Endothelial cell of umbilical vein (primary cell): ENCODE measurements around the gene EFNA5. TPM values are rescaled to one million over a fixed set of nuclear protein-coding genes. Genes with fewer than 3 reads are reported as not detected.

Experiments
- BruUV-seq: library from RNA; stranded (reverse); fragments of 400-500 nt; replicated peaks from 2 replicates; lab custom pipeline; 2021; lab: Mats Ljungman, UMichigan
- CTCF ChIA-PET: fragments of 300-600, 350-600 bp; sonication (Branson Sonifier 250); formaldehyde crosslinking; loops from one replicate; lab custom pipeline; 2021; ENCODE audit warnings: antibody characterized with exemption, inconsistent platforms; lab: Charles Lee
- POLR2A ChIA-PET: fragments of 300-600, 350-600 bp; sonication (Branson Sonifier 250); formaldehyde crosslinking; loops from one replicate; lab custom pipeline; 2021; ENCODE audit warnings: antibody characterized with exemption, inconsistent platforms; lab: Charles Lee
- DNase-seq: peaks from one replicate; pipeline ENCODE4 v3.0.0-alpha.2; 2011; ENCODE audit warnings: low read depth, low spot score
- FAIRE-seq: peaks from 2 replicates; lab custom pipeline; 2011; peaks lifted over from hg19 to GRCh38; lab: Jason Lieb, UNC
- H2AFZ ChIP-seq: 2 replicates; pipeline ENCODE4 v1.6.0; 2012; ENCODE audit warnings: low read depth, low read length, control low read depth, inconsistent platforms
- H3K27ac ChIP-seq: 2 replicates; pipeline ENCODE4 v1.5.1; 2011; ENCODE audit warnings: low read depth, mild to moderate bottlenecking, control low read depth, low read length, moderate library complexity; ENCODE audit not compliant: insufficient read depth
- H3K27me3 ChIP-seq, 2 experiments: 2 replicates each; pipeline versions ENCODE4 v1.6.0 to v1.6.1; 2011; ENCODE audit warnings: low read length in 2 of 2, mixed read lengths in 1 of 2; ENCODE audit not compliant: control insufficient read depth in 2 of 2, insufficient read depth in 2 of 2
- H3K36me3 ChIP-seq, 2 experiments: 2 replicates in 1 of 2; 3 replicates in 1 of 2; pipeline ENCODE4 v1.5.1; 2011; ENCODE audit warnings: low read length in 2 of 2, mild to moderate bottlenecking in 1 of 2, moderate library complexity in 1 of 2; ENCODE audit not compliant: control insufficient read depth in 2 of 2, insufficient read depth in 2 of 2; ENCODE audit errors: extremely low read depth in 1 of 2
- H3K4me1 ChIP-seq: 3 replicates; pipeline ENCODE4 v1.5.1; 2011; ENCODE audit warnings: mild to moderate bottlenecking, low read length; ENCODE audit not compliant: control insufficient read depth, insufficient read depth; ENCODE audit errors: extremely low read depth
- H3K4me2 ChIP-seq: 2 replicates; pipeline ENCODE4 v1.6.1; 2011; ENCODE audit warnings: low read length, control low read depth, mixed read lengths; ENCODE audit not compliant: insufficient read depth
- H3K4me3 ChIP-seq, 3 experiments: fragments of 200-600 bp in 1 of 3; sonication (generic), shearing (Covaris generic) in 1 of 3; replicated peaks in 1 of 3; 2 replicates each; pipeline ENCODE4 v1.5.1; 2011 to 2016; ENCODE audit warnings: control low read depth in 3 of 3, low read length in 3 of 3, mild to moderate bottlenecking in 2 of 3, inconsistent platforms in 1 of 3, low read depth in 1 of 3, moderate library complexity in 1 of 3; ENCODE audit not compliant: insufficient read depth in 1 of 3
- H3K79me2 ChIP-seq: 2 replicates; pipeline ENCODE4 v1.6.0; 2012; ENCODE audit warnings: low read length, inconsistent platforms; ENCODE audit not compliant: control insufficient read depth, insufficient read depth
- H3K9ac ChIP-seq: replicated peaks from 2 replicates; pipeline ENCODE3; 2011; ENCODE audit warnings: low read length, control low read depth; ENCODE audit not compliant: insufficient read depth; ENCODE audit errors: extremely low read depth
- H3K9me1 ChIP-seq: replicated peaks from 3 replicates; pipeline ENCODE4 v1.6.0; 2011; ENCODE audit warnings: mild to moderate bottlenecking, low read length; ENCODE audit not compliant: control insufficient read depth, insufficient read depth; ENCODE audit errors: extremely low read depth
- H3K9me3 ChIP-seq: replicated peaks from 2 replicates; pipeline ENCODE4 v1.5.1; 2012; ENCODE audit warnings: low read length, inconsistent platforms; ENCODE audit not compliant: control insufficient read depth, insufficient read depth
- H4K20me1 ChIP-seq: replicated peaks from 2 replicates; pipeline ENCODE3; 2011; ENCODE audit warnings: mild to moderate bottlenecking, low read length; ENCODE audit not compliant: control insufficient read depth, insufficient read depth; ENCODE audit errors: extremely low read depth
- EZH2 ChIP-seq: IDR thresholded peaks from 2 replicates; pipeline ENCODE4 v1.6.1; 2012; ENCODE audit warnings: borderline replicate concordance, low read depth, mild to moderate bottlenecking, moderate library complexity, low read length, inconsistent platforms; ENCODE audit not compliant: severe bottlenecking
- FOS ChIP-seq: IDR thresholded peaks from 2 replicates; pipeline ENCODE4 v1.6.1; 2011; ENCODE audit warnings: mild to moderate bottlenecking, low read length, moderate library complexity, borderline replicate concordance; ENCODE audit not compliant: insufficient read depth
- GATA2 ChIP-seq: IDR thresholded peaks from 2 replicates; pipeline ENCODE4 v1.7.0; 2011; ENCODE audit warnings: low read depth, mild to moderate bottlenecking, moderate library complexity, mixed read lengths, low read length; ENCODE audit not compliant: insufficient read length, insufficient read depth
- JUN ChIP-seq: IDR thresholded peaks from 2 replicates; pipeline ENCODE4 v1.6.1; 2011; ENCODE audit warnings: borderline replicate concordance, low read depth; ENCODE audit not compliant: insufficient read length, insufficient read depth
- MYC ChIP-seq: IDR thresholded peaks from one replicate; pipeline ENCODE4 v1.6.1; 2011; ENCODE audit warnings: mild to moderate bottlenecking, low read depth, low read length
- POLR2A ChIP-seq: IDR thresholded peaks from 2 replicates; pipeline ENCODE4 v1.6.1; 2012; ENCODE audit warnings: low read depth, mild to moderate bottlenecking, control low read depth, low read length
- POLR2AphosphoS5 ChIP-seq: IDR thresholded peaks from 2 replicates; pipeline ENCODE4 v1.6.1; 2012; ENCODE audit warnings: low read depth, mild to moderate bottlenecking, control low read depth, low read length, moderate library complexity; ENCODE audit not compliant: insufficient read depth
- dilution Hi-C: fragments of 300-500 bp; cut with MboI; formaldehyde crosslinking; loops from one replicate; pipeline ENCODE4 v1.15.0; 2019; ENCODE audit warnings: low sequenced_read_pairs; ENCODE audit not compliant: extremely low pct_ligation_motif_present
- intact Hi-C: fragments of 100-400 bp; cut with micrococcal nuclease; formaldehyde crosslinking; loops from one replicate; pipeline ENCODE4 v1.10.0; 2022
- polyA plus RNA-seq, 4 experiments: library from polyadenylated mRNA; depleted of rRNA in 3 of 4; stranded (reverse) in 3 of 4; unstranded in 1 of 4; fragments of >200 nt; gene quantifications; 2 replicates each; pipeline versions ENCODE4 v1.2.1 to v1.2.3, GENCODE V29; 2011 to 2012; ENCODE audit warnings: missing spikeins in 1 of 4
- total RNA-seq: library from RNA; stranded (reverse); gene quantifications from 2 replicates; pipeline ENCODE4 v1.2.3, GENCODE V29; 2021
- TF ChIP-seq, protein P1 (sequence below): IDR thresholded peaks from 2 replicates; pipeline ENCODE4 v1.6.1; 2011; ENCODE audit not compliant: insufficient read depth, insufficient read length
- TF ChIP-seq, protein P2 (sequence below), 2 donors: IDR thresholded peaks; 1 replicate in 1 of 2; 2 replicates in 1 of 2; pipeline ENCODE4 v1.5.1; 2011; ENCODE audit warnings: low read length in 2 of 2, mild to moderate bottlenecking in 2 of 2, moderate library complexity in 2 of 2, control low read depth in 1 of 2, inconsistent platforms in 1 of 2, low read depth in 1 of 2; ENCODE audit not compliant: insufficient read depth in 1 of 2; ENCODE audit errors: extremely low read depth in 1 of 2

The EFNA5 gene
- total and polyA plus RNA-seq, 2 donors (not counting 3 experiments of a cell fraction or from before 2014, with no cell fraction given): 13.6 to 22.1 TPM

DNA sequence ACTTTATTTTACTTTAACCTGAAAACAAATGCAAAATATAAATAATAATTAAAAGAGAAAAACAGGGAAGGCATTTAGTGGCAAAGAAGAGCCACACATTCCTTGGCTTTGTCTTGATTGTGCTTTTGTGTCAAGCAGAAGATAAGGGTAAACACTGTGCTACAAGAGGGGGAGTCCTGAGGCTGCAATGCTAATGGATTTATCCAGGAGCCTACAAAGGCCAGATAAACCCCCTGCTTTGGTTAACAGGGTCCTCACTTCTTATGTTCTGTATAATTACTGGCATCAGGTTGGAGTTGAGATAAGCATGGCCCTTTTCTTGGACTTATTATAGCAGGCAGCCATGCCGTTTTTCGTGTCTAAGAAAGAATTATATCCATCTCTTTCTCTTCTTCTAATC is 302.8 kb downstream of the EFNA5 start:
- Histone ChIP-seq H3K4me3 (no peak overlapping the region), H3K27me3 (no peaks in the 10 kb centered on the region), H3K4me2 (no peak overlapping the region), H3K79me2 (no peaks in the 10 kb centered on the region), H3K36me3 (no peaks in the 10 kb centered on the region), H3K9ac (no peak overlapping the region), H4K20me1 (no peaks in the 10 kb centered on the region), H3K9me3 (no peaks in the 10 kb centered on the region), H3K9me1 (no peaks in the 10 kb centered on the region), H3K27ac (no peak overlapping the region), H3K4me1 (no peaks in the 10 kb centered on the region), H2AFZ (no peak overlapping the region)
- no TSS peak for BruUV-seq
- CTCF ChIA-PET: no interaction called here
- POLR2A ChIA-PET: no interaction called here
- TF ChIP-seq JUN: no peak
- no peak for TF ChIP-seq FOS
- TF ChIP-seq, protein P1, sequence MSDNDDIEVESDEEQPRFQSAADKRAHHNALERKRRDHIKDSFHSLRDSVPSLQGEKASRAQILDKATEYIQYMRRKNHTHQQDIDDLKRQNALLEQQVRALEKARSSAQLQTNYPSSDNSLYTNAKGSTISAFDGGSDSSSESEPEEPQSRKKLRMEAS: no peak
- TF ChIP-seq POLR2AphosphoS5: no peak
- TF ChIP-seq, protein P2, sequence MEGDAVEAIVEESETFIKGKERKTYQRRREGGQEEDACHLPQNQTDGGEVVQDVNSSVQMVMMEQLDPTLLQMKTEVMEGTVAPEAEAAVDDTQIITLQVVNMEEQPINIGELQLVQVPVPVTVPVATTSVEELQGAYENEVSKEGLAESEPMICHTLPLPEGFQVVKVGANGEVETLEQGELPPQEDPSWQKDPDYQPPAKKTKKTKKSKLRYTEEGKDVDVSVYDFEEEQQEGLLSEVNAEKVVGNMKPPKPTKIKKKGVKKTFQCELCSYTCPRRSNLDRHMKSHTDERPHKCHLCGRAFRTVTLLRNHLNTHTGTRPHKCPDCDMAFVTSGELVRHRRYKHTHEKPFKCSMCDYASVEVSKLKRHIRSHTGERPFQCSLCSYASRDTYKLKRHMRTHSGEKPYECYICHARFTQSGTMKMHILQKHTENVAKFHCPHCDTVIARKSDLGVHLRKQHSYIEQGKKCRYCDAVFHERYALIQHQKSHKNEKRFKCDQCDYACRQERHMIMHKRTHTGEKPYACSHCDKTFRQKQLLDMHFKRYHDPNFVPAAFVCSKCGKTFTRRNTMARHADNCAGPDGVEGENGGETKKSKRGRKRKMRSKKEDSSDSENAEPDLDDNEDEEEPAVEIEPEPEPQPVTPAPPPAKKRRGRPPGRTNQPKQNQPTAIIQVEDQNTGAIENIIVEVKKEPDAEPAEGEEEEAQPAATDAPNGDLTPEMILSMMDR (IDR thresholded peaks at IDR 0.05; ENCODE audit: extremely low read depth in 1 of 2, insufficient read depth in 1 of 2, low read depth in 1 of 2, low read length in 2 of 2): no peak
- TF ChIP-seq GATA2: no peak
- no peak for TF ChIP-seq MYC
- no peak for TF ChIP-seq EZH2
- no peak for TF ChIP-seq POLR2A
- FAIRE-seq (no peak), DNase-seq (no peak)
- dilution Hi-C loops (no loop called here), intact Hi-C loops (loop anchor here (5.0 kb wide), 1 partner anchor 304 kb away; the partner anchor contains the start of gene EFNA5)
